ENCODE measurements around the gene ITPRIP. TPM values are rescaled to one million over a fixed set of nuclear protein-coding genes. Genes with fewer than 3 reads are reported as not detected.
A peak's percentile ranks its signal among the peaks of the same experiment; 100 is the strongest.

ITPRIP gene
- total and polyA plus RNA-seq, 2 donors (not counting 1 experiment from before 2014, with no cell fraction given), result 6.8 to 18.8 TPM

- Histone ChIP-seq H3K4me2 (ENCODE audit: extremely low read depth, insufficient read depth, low read length) (no peak overlapping the region), H3K36me3 (ENCODE audit: control insufficient read depth, insufficient read depth, low read length) (no peaks in the 10 kb centered on the region), H3K9ac (ENCODE audit: insufficient read depth, low read length) (no peak overlapping the region), H4K20me1 (ENCODE audit: control insufficient read depth, extremely low read depth, insufficient read depth, low read length) (no peaks in the 10 kb centered on the region), H3K9me3 (ENCODE audit: control insufficient read depth, insufficient read depth, low read depth, low read length) (no peaks in the 10 kb centered on the region), H3K4me3 (replicated peaks in 1 of 4; ENCODE audit: control extremely low read depth in 1 of 4, insufficient read depth in 1 of 4, low read depth in 3 of 4, low read length in 4 of 4) (no peak overlapping the region), H3K27ac (ENCODE audit: insufficient read depth, low read length) (no peak overlapping the region), H3K4me1 (ENCODE audit: control insufficient read depth, extremely low read depth, insufficient read depth, low read length) (peaks cover 4% of the 10 kb centered on the region), H3K27me3 (ENCODE audit: control insufficient read depth, insufficient read depth, low read length) (no peaks in the 10 kb centered on the region), H3K79me2 (ENCODE audit: control insufficient read depth, insufficient read depth, low read length) (peaks cover 8% of the 10 kb centered on the region), H2AFZ (ENCODE audit: low read length) (no peak overlapping the region)
- no peak for TF ChIP-seq EZH2 (IDR thresholded peaks at IDR 0.05; ENCODE audit: low read length, missing control alignments)
- DNase-seq (ENCODE audit: low read depth in 2 of 2), result peak in 1 of 2 donors; percentile 15
These were observed 31.4 kb downstream of the ITPRIP start for GRCh38 chr10:104306897-104307296.

DNA sequence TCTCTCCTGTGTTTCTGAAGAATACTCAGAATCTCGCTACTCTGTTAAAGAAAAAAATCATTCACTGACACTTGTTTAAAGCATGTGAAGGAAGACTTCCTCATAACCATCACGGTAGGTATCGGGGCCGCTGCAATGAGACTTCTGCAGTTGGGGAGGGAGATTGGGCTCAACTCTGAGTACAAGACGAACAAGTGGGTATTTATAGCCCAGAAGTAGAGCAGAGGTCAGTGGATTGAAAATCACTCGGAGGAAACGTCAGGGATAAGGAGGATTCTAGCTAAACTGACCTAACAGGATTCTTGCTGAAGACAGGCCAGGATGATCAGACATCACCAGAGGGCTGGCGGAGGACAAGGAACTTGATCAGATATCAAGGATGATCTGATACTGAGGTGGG lies 33.3 kb downstream of the ITPRIP start:
- peaks cover 11% of the 10 kb centered on the region for H3K4me1 ChIP-seq (ENCODE audit: control insufficient read depth, extremely low read depth, insufficient read depth, low read length)
- no peaks in the 10 kb centered on the region for H3K9me3 ChIP-seq (ENCODE audit: control insufficient read depth, insufficient read depth, low read depth, low read length)
- no peaks in the 10 kb centered on the region for H4K20me1 ChIP-seq (ENCODE audit: control insufficient read depth, extremely low read depth, insufficient read depth, low read length)
- TF ChIP-seq EZH2 (IDR thresholded peaks at IDR 0.05; ENCODE audit: low read length, missing control alignments), result no peak
- H3K4me3 ChIP-seq (replicated peaks in 1 of 4; ENCODE audit: control extremely low read depth in 1 of 4, insufficient read depth in 1 of 4, low read depth in 3 of 4, low read length in 4 of 4), result no peak overlapping the region
- no peaks in the 10 kb centered on the region for H3K27me3 ChIP-seq (ENCODE audit: control insufficient read depth, insufficient read depth, low read length)
- DNase-seq (ENCODE audit: low read depth in 2 of 2), result peak in 1 of 2 donors; percentile 32
- no peaks in the 10 kb centered on the region for H3K79me2 ChIP-seq (ENCODE audit: control insufficient read depth, insufficient read depth, low read length)
- H3K9ac ChIP-seq (ENCODE audit: insufficient read depth, low read length), result no peak overlapping the region
- no peaks in the 10 kb centered on the region for H3K36me3 ChIP-seq (ENCODE audit: control insufficient read depth, insufficient read depth, low read length)
- no peak overlapping the region for H3K4me2 ChIP-seq (ENCODE audit: extremely low read depth, insufficient read depth, low read length)
- no peak overlapping the region for H2AFZ ChIP-seq (ENCODE audit: low read length)
- H3K27ac ChIP-seq (ENCODE audit: insufficient read depth, low read length), result no peak overlapping the region

DNA sequence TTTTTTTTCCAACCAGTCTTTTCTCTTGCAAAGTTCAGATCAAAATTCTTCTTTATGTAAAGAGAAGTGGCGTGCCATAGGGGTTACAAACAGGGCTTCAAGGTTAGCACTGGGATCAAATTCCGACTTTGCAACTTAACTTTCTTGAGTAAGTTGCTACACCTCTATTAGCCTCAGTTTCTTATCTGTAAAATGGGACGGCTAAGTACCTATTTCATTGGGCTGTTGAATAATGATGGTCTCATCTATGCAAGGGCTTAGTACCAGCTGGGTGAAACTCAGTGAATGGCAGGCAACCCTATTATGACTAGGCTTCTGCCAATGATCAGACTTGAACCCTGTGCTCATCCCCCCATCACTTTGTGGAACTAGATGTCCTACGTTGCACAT lies 33.9 kb downstream of the ITPRIP start:
- no peak overlapping the region for H3K4me2 ChIP-seq (ENCODE audit: extremely low read depth, insufficient read depth, low read length)

More for the DNA sequence above, 33.9 kb downstream of the ITPRIP start:
- H3K4me1 ChIP-seq (ENCODE audit: control insufficient read depth, extremely low read depth, insufficient read depth, low read length), result peaks cover 13% of the 10 kb centered on the region
- no peak overlapping the region for H2AFZ ChIP-seq (ENCODE audit: low read length)
- no peaks in the 10 kb centered on the region for H3K36me3 ChIP-seq (ENCODE audit: control insufficient read depth, insufficient read depth, low read length)
- H3K27me3 ChIP-seq (ENCODE audit: control insufficient read depth, insufficient read depth, low read length), result no peaks in the 10 kb centered on the region
- no peak overlapping the region for H3K9ac ChIP-seq (ENCODE audit: insufficient read depth, low read length)
- H3K4me3 ChIP-seq (replicated peaks in 1 of 4; ENCODE audit: control extremely low read depth in 1 of 4, insufficient read depth in 1 of 4, low read depth in 3 of 4, low read length in 4 of 4), result no peak overlapping the region
- no peak for DNase-seq (ENCODE audit: low read depth in 2 of 2)
- H3K27ac ChIP-seq (ENCODE audit: insufficient read depth, low read length), result no peak overlapping the region
- no peaks in the 10 kb centered on the region for H3K9me3 ChIP-seq (ENCODE audit: control insufficient read depth, insufficient read depth, low read depth, low read length)
- H3K79me2 ChIP-seq (ENCODE audit: control insufficient read depth, insufficient read depth, low read length), result no peaks in the 10 kb centered on the region
- H4K20me1 ChIP-seq (ENCODE audit: control insufficient read depth, extremely low read depth, insufficient read depth, low read length), result no peaks in the 10 kb centered on the region
- TF ChIP-seq EZH2 (IDR thresholded peaks at IDR 0.05; ENCODE audit: low read length, missing control alignments) (no peak), CTCF (conservative IDR thresholded peaks at IDR 0.05 in 1 of 2, IDR thresholded peaks at IDR 0.05 in 1 of 2; ENCODE audit: low read depth in 1 of 2, low read length in 2 of 2) (no peak)

Measured in fibroblast of lung (primary cell).